Gastroesophageal sphincter (tissue), 4 donors: ENCODE measurements around the gene CTNNA2. TPM values are rescaled to one million over a fixed set of nuclear protein-coding genes. Genes with fewer than 3 reads are reported as not detected.

Source experiments
- ATAC-seq: fragments of 150-250 bp; one replicate; pipeline ENCODE4 v1.9.1; 2016; ENCODE audit warnings: mild to moderate bottlenecking, moderate library complexity
- H3K27ac ChIP-seq, 4 donors: fragments of 200-600 bp; sonication (generic) in 3 of 4; 1 replicate in 3 of 4; 2 replicates in 1 of 4; pipeline ENCODE4 v1.5.1; 2016 to 2019
- H3K27me3 ChIP-seq: fragments of 200-600 bp; sonication (generic); one replicate; pipeline ENCODE4 v1.5.1; 2019
- H3K36me3 ChIP-seq, 2 donors: fragments of 200-600 bp; sonication (generic); one replicate each; pipeline ENCODE4 v1.5.1; 2019; ENCODE audit warnings: control low read depth in 1 of 2
- H3K4me1 ChIP-seq, 3 donors: fragments of 200-600 bp; sonication (generic); 1 replicate in 2 of 3; 2 replicates in 1 of 3; pipeline ENCODE4 v1.5.1; 2016 to 2019; ENCODE audit warnings: control low read depth in 2 of 3
- H3K4me3 ChIP-seq, 2 donors: fragments of 200-600 bp; sonication (generic); one replicate each; pipeline ENCODE4 v1.5.1; 2019; ENCODE audit warnings: mild to moderate bottlenecking in 1 of 2, moderate library complexity in 1 of 2
- H3K9me3 ChIP-seq, 3 donors: fragments of 200-600 bp; sonication (generic); one replicate each; pipeline ENCODE4 v1.5.1; 2017 to 2019; ENCODE audit warnings: control low read depth in 2 of 3
- EP300 ChIP-seq: sonication (generic); formaldehyde crosslinking; IDR thresholded peaks from one replicate; pipeline ENCODE4 v1.6.1; 2017; ENCODE audit warnings: antibody characterized with exemption, mild to moderate bottlenecking
- POLR2A ChIP-seq, 2 donors: fragments of 450-650 bp; IDR thresholded peaks; one replicate each; pipeline ENCODE4 v1.6.1; 2017; ENCODE audit warnings: antibody characterized with exemption in 2 of 2, mild to moderate bottlenecking in 2 of 2, moderate library complexity in 1 of 2
- POLR2AphosphoS5 ChIP-seq: sonication (generic); formaldehyde crosslinking; IDR thresholded peaks from one replicate; pipeline ENCODE4 v1.6.1; 2017; ENCODE audit warnings: antibody characterized with exemption
- WGBS, 2 donors: methylation state at CpG; one replicate each; pipeline ENCODE4 v1.1.5; 2018; ENCODE audit warnings: low coverage in 1 of 2; 5-methylcytosine and 5-hydroxymethylcytosine counted together
- total RNA-seq, 4 donors: library from RNA; depleted of rRNA; stranded (reverse); fragments of >200 nt; gene quantifications; one replicate each; pipeline ENCODE4 v1.1.0, GENCODE V29; 2016
- TF ChIP-seq, protein P1 (sequence below), 4 experiments: fragments of 200-600 bp in 2 of 4; fragments of 450-650 bp in 2 of 4; sonication (generic) in 1 of 4; IDR thresholded peaks; one replicate each; pipeline ENCODE4 v1.5.1; 2017 to 2019; ENCODE audit warnings: antibody characterized with exemption in 4 of 4, mild to moderate bottlenecking in 2 of 4, moderate library complexity in 2 of 4

CTNNA2 gene
- total RNA-seq, 4 donors from 2014 or later: 0.15 to 4.2 (median 0.68) TPM

DNA sequence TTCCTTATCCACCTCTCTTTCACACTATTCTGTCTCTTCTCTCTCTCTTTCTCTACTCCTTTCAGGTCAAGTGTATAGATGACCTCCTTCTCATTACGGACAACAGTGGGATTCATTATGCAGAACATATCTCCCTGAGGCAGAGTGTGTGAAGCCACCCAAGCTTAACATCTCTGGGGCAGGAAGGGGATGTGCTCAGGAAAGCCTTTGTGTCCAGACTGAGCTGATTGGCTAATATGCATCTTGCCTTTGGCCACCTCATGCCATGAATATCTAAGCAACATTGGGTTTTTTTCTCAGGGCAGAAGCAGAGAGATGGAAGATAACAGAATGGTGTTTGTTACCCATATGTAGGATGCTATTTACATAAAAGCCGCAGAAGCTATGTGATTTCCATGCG, 1003.1 kb downstream of the CTNNA2 start:
- no peaks in the 10 kb centered on the region for H3K4me1 ChIP-seq
- no peak for ATAC-seq
- peaks cover 0 to 6% (median 0%) of the 10 kb centered on the region in 3 donors for H3K9me3 ChIP-seq
- WGBS, 2 donors: 83 to 96% methylated on average over 3 of the region's 3 CpGs
- H3K36me3 ChIP-seq: no peaks in the 10 kb centered on the region
- H3K27ac ChIP-seq: no peak overlapping the region
- H3K4me3 ChIP-seq: no peak overlapping the region
- no peaks in the 10 kb centered on the region for H3K27me3 ChIP-seq
- TF ChIP-seq, protein P1, sequence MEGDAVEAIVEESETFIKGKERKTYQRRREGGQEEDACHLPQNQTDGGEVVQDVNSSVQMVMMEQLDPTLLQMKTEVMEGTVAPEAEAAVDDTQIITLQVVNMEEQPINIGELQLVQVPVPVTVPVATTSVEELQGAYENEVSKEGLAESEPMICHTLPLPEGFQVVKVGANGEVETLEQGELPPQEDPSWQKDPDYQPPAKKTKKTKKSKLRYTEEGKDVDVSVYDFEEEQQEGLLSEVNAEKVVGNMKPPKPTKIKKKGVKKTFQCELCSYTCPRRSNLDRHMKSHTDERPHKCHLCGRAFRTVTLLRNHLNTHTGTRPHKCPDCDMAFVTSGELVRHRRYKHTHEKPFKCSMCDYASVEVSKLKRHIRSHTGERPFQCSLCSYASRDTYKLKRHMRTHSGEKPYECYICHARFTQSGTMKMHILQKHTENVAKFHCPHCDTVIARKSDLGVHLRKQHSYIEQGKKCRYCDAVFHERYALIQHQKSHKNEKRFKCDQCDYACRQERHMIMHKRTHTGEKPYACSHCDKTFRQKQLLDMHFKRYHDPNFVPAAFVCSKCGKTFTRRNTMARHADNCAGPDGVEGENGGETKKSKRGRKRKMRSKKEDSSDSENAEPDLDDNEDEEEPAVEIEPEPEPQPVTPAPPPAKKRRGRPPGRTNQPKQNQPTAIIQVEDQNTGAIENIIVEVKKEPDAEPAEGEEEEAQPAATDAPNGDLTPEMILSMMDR (IDR thresholded peaks at IDR 0.05): no peak
- TF ChIP-seq POLR2A (IDR thresholded peaks at IDR 0.05) (no peak), POLR2AphosphoS5 (no peak), EP300 (no peak)

DNA sequence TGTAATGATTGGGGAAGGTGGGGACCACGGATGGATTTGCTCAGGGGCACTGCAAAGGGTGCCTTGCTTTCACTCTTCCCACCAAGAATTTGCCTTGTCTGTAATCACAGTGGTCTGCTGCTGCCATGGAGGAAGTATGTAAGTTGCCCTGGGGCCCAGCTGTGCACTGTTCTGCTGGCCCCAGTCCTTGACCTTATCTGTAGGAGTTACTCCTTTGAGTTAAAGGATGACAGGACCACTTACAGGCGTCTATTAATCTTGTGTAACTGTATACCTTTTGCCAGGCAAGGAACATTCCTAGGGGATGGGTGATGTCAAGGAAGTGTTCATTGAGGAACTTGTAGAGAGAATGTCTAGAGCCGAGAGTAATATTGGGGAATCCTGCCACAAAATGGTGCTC, 1004.5 kb downstream of the CTNNA2 start:
- TF ChIP-seq, protein P1 (IDR thresholded peaks at IDR 0.05): no peak
- TF ChIP-seq POLR2A (IDR thresholded peaks at IDR 0.05) (no peak), EP300 (no peak), POLR2AphosphoS5 (no peak)
- H3K9me3 ChIP-seq: peaks cover 0 to 6% (median 0%) of the 10 kb centered on the region in 3 donors
- no peaks in the 10 kb centered on the region for H3K4me1 ChIP-seq
- 38 to 69% methylated on average over 2 to 3 of the region's 3 CpGs for WGBS, 2 donors
- H3K4me3 ChIP-seq: no peak overlapping the region
- no peaks in the 10 kb centered on the region for H3K36me3 ChIP-seq
- H3K27me3 ChIP-seq: no peaks in the 10 kb centered on the region
- no peak for ATAC-seq
- no peak overlapping the region for H3K27ac ChIP-seq

DNA sequence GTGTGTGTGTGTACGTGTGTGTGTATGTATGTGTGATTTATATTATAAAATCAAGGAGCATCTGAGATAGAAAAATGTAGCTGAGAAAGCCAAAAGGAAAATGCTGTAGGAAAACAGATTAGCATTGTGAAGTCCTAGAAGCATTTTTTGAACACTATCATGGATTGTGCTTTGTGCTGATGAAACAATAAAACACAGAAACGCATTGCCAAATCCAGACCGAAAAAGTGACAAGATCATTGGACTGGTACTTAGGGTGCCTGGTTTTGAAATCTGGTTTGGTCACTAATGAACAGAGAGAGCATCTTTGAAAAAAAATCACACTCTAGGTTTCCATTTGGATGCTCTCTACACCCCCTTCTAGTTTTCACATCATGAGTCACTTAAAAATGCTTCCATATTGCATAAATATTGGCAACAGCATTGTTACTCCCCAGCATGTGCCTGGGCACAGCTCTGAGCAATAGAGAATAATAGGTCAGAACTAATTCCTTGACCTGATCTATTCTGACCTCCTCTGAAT, 1006.3 kb downstream of the CTNNA2 start:
- Histone ChIP-seq H3K27ac (no peak overlapping the region), H3K4me1 (no peaks in the 10 kb centered on the region), H3K9me3 (no peaks in the 10 kb centered on the region), H3K36me3 (no peaks in the 10 kb centered on the region), H3K27me3 (no peaks in the 10 kb centered on the region), H3K4me3 (no peak overlapping the region)
- TF ChIP-seq POLR2A (IDR thresholded peaks at IDR 0.05): no peak
- WGBS, 2 donors: 67 to 84% methylated on average over 3 of the region's 3 CpGs
- no peak for ATAC-seq

DNA sequence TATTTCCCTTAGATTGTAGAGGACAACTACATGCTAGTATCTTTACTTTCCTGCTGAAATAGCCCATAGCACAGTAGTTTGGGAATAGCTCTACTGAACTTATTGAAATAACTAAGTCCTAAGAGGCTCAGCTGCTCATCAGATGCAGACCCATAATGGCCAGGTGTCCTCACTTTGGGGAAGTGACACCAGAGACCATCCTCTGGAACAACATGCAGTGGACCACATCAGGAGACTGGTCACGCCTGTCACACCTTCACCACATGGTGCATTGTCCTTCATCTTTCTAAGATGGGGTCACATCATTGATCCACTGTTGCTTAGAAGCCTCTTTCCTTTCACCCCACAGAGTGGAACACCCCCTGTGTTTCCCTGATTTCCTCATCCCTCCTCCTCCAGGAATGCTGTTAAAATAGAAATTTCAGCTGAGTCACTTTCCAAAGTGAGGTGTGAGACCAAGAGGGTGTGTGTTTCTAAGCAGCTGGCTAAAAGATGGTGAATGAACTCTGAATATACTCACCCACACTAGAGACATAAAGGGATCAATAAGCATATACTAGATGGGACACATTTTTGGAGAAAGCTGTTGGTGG, 1006.9 kb downstream of the CTNNA2 start:
- no peak for ATAC-seq
- no peaks in the 10 kb centered on the region for H3K4me1 ChIP-seq
- TF ChIP-seq POLR2A (IDR thresholded peaks at IDR 0.05) (no peak), EP300 (no peak), POLR2AphosphoS5 (no peak)
- TF ChIP-seq, protein P1 (IDR thresholded peaks at IDR 0.05): no peak
- no peaks in the 10 kb centered on the region for H3K27me3 ChIP-seq
- no CpG with 5 or more reads among the region's 1 CpG for WGBS, 2 donors
- H3K27ac ChIP-seq: no peak overlapping the region
- H3K4me3 ChIP-seq: no peak overlapping the region
- H3K9me3 ChIP-seq: no peaks in the 10 kb centered on the region
- H3K36me3 ChIP-seq: no peaks in the 10 kb centered on the region

DNA sequence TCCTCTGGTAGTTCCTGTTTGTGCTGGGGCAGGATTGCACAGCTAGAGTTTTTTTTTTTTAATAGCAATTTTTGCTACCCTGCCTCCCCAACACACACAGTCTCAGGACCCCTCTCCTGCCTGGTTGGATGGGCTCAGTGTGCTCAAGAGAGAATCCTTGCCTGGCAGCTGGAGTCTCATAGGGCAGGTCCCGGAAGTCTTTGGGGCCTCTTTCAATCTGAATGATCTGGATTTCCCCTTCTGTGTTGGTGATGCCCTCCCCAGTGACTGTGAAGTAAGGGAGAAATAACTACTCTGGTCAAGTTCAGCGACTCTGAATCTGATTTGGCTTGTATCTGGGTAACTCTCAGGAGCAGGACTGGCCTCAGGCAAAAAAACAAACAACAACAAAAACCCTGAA, 1012.3 kb downstream of the CTNNA2 start:
- TF ChIP-seq, protein P1 (IDR thresholded peaks at IDR 0.05): no peak
- TF ChIP-seq EP300 (no peak), POLR2A (IDR thresholded peaks at IDR 0.05) (no peak), POLR2AphosphoS5 (no peak)
- no peak overlapping the region for H3K4me3 ChIP-seq
- ATAC-seq: no peak
- no peaks in the 10 kb centered on the region for H3K36me3 ChIP-seq
- 73% methylated on average over 2 of the region's 2 CpGs; no CpG with 5 or more reads in 1 of the 2 donors for WGBS, 2 donors
- H3K9me3 ChIP-seq: no peaks in the 10 kb centered on the region
- H3K4me1 ChIP-seq: no peaks in the 10 kb centered on the region
- H3K27me3 ChIP-seq: no peaks in the 10 kb centered on the region
- no peak overlapping the region for H3K27ac ChIP-seq
